Aorta (tissue), 5 donors: Measurements from ENCODE around the gene MTOR. TPM values are rescaled to one million over a fixed set of nuclear protein-coding genes. Genes with fewer than 3 reads are reported as not detected.

Experiments
- ATAC-seq: fragments of 200-7000 bp; cut with Tn5 transposase; one replicate; pipeline ENCODE4 v1.9.1; 2022; ENCODE audit warnings: moderate library complexity; ENCODE audit not compliant: low FRiP score
- DNase-seq, 2 donors: peaks; one replicate each; pipeline ENCODE4 v3.0.0-alpha.2; 2020
- H3K27ac ChIP-seq, 2 donors: one replicate each; pipeline ENCODE4 v1.5.1; 2013; ENCODE audit warnings: low read length in 2 of 2, mild to moderate bottlenecking in 2 of 2, moderate library complexity in 2 of 2, control low read depth in 1 of 2, inconsistent platforms in 1 of 2, low read depth in 1 of 2
- H3K27me3 ChIP-seq, 2 donors: one replicate each; pipeline ENCODE4 v1.6.1; 2013; ENCODE audit warnings: control low read depth in 1 of 2, low read length in 1 of 2, mild to moderate bottlenecking in 1 of 2, moderate library complexity in 1 of 2; ENCODE audit not compliant: insufficient read depth in 2 of 2, control insufficient read depth in 1 of 2
- H3K36me3 ChIP-seq, 2 donors: one replicate each; pipeline ENCODE4 v1.6.1; 2013; ENCODE audit warnings: control low read depth in 1 of 2, low read length in 1 of 2, mild to moderate bottlenecking in 1 of 2; ENCODE audit not compliant: insufficient read depth in 2 of 2, control insufficient read depth in 1 of 2
- H3K4me1 ChIP-seq, 2 donors: one replicate each; pipeline ENCODE4 v1.6.1; 2013; ENCODE audit warnings: low read length in 2 of 2, control low read depth in 1 of 2, mild to moderate bottlenecking in 1 of 2, moderate library complexity in 1 of 2; ENCODE audit not compliant: insufficient read depth in 2 of 2, control insufficient read depth in 1 of 2
- H3K4me3 ChIP-seq, 2 donors: one replicate each; pipeline ENCODE4 v1.5.1; 2013; ENCODE audit warnings: low read length in 2 of 2, control low read depth in 1 of 2, mild to moderate bottlenecking in 1 of 2
- H3K9me3 ChIP-seq: one replicate; pipeline ENCODE4 v1.6.1; 2013; ENCODE audit warnings: mild to moderate bottlenecking, low read length; ENCODE audit not compliant: control insufficient read depth
- WGBS, 2 donors: extraction: QIAGEN DNeasy Blood & Tissue Kit; methylation state at CpG; one replicate each; pipeline ENCODE4 v1.1.7; 2013; 5-methylcytosine and 5-hydroxymethylcytosine counted together
- intact Hi-C, 2 donors: fragments of 100-400 bp; cut with DNase I; formaldehyde crosslinking; loops; one replicate each; pipeline versions ENCODE4 v1.14.2 to v1.15.0; 2022
- polyA plus RNA-seq, 2 donors: library from polyadenylated mRNA; stranded (reverse); fragments of 200-250 nt; gene quantifications; one replicate each; pipeline ENCODE4 v1.2.3, GENCODE V29; 2013
- total RNA-seq, 2 donors: library from RNA; stranded (reverse); fragmentation: NEBNext Ultra II Directional; extraction: Animal tissue kit (Norgen Biotek cat#: 25700); gene quantifications; one replicate each; pipeline ENCODE4 v1.2.1, GENCODE V29; 2021
- donor health status: healthy with polysubstance abuse.
- donor health status: Bipolar disorder and iron deficiency.
- donor health status: DM: no; HTN: no; CAD: no.
- donor health status: DM: no; HTN: no; CAD: no.
- donor health status: DM: yes; HTN: yes; CAD: no.

The MTOR gene
- total and polyA plus RNA-seq, 4 donors = 7.5 to 31.8 (median 22.9) TPM

GRCh38 chr1:11197359-11197758, 65.0 kb downstream of the MTOR start:
- WGBS, 2 donors = 96 to 98% methylated on average over 4 of the region's 4 CpGs
- Histone ChIP-seq H3K27me3 (no peaks in the 10 kb centered on the region), H3K9me3 (no peaks in the 10 kb centered on the region), H3K36me3 (peaks cover 13 to 15% of the 10 kb centered on the region in 2 donors), H3K4me3 (no peak overlapping the region), H3K27ac (no peak overlapping the region), H3K4me1 (no peaks in the 10 kb centered on the region)
- intact Hi-C loops = no loop called here
- no peak for DNase-seq
- ATAC-seq = no peak

GRCh38 chr1:11196945-11197344, 65.4 kb downstream of the MTOR start:
- no peak overlapping the region for H3K4me3 ChIP-seq
- DNase-seq (no peak), ATAC-seq (no peak)
- no peaks in the 10 kb centered on the region for H3K4me1 ChIP-seq
- H3K27me3 ChIP-seq = no peaks in the 10 kb centered on the region
- 91 to 92% methylated on average over 2 of the region's 2 CpGs for WGBS, 2 donors
- no peak overlapping the region for H3K27ac ChIP-seq
- intact Hi-C loops = no loop called here
- H3K36me3 ChIP-seq = peaks cover 13 to 17% of the 10 kb centered on the region in 2 donors
- no peaks in the 10 kb centered on the region for H3K9me3 ChIP-seq

- Histone ChIP-seq H3K27ac (no peak overlapping the region), H3K4me3 (no peak overlapping the region), H3K9me3 (no peaks in the 10 kb centered on the region), H3K27me3 (no peaks in the 10 kb centered on the region), H3K4me1 (no peaks in the 10 kb centered on the region), H3K36me3 (peaks cover 12 to 14% of the 10 kb centered on the region in 2 donors)
- DNase-seq (no peak), ATAC-seq (no peak)
- intact Hi-C loops = no loop called here
- WGBS, 2 donors = 92 to 93% methylated on average over 14 of the region's 14 CpGs
Measured at GRCh38 chr1:11194407-11195176, 67.8 kb downstream of the MTOR start.

- Histone ChIP-seq H3K36me3 (peaks cover 3 to 7% of the 10 kb centered on the region in 2 donors), H3K27ac (no peak overlapping the region), H3K4me3 (no peak overlapping the region), H3K9me3 (no peaks in the 10 kb centered on the region), H3K27me3 (no peaks in the 10 kb centered on the region), H3K4me1 (no peaks in the 10 kb centered on the region)
- intact Hi-C loops = no loop called here
- DNase-seq (no peak), ATAC-seq (no peak)
- WGBS, 2 donors = 92% methylated on average over 11 of the region's 11 CpGs
Measured at GRCh38 chr1:11193376-11193775, 69.0 kb downstream of the MTOR start.

- Histone ChIP-seq H3K27me3 (no peaks in the 10 kb centered on the region), H3K4me3 (no peak within 1 kb of the TSS), H3K9me3 (no peaks in the 10 kb centered on the region), H3K27ac (no peak within 1 kb of the TSS), H3K4me1 (no peaks in the 10 kb centered on the region), H3K36me3 (peaks cover 0 to 5% of the 10 kb centered on the region in 2 donors)
- intact Hi-C loops = no loop called here
- ATAC-seq (no peak), DNase-seq (no peak)
- WGBS, 2 donors = 80 to 88% methylated on average over 8 of the region's 8 CpGs
Measured at GRCh38 chr1:11188858-11189451, 73.4 kb downstream of the MTOR start, which contains the start of gene ANGPTL7. Gene ANGPTL7, plus strand, starts transcription at chr1:11189355. Its CDS starts 225 bp downstream, at chr1:11189580.

- Histone ChIP-seq H3K27ac (no peak overlapping the region), H3K4me3 (no peak overlapping the region), H3K36me3 (peaks cover 0 to 3% of the 10 kb centered on the region in 2 donors), H3K9me3 (no peaks in the 10 kb centered on the region), H3K27me3 (no peaks in the 10 kb centered on the region), H3K4me1 (no peaks in the 10 kb centered on the region)
- intact Hi-C loops = no loop called here
- no peak for ATAC-seq
- 61 to 77% methylated on average over 1 of the region's 1 CpG for WGBS, 2 donors
- no peak for DNase-seq
Measured at GRCh38 chr1:11188381-11188780, 74.0 kb downstream of the MTOR start.

- H3K27me3 ChIP-seq = no peaks in the 10 kb centered on the region
- no peak overlapping the region for H3K4me3 ChIP-seq
- H3K4me1 ChIP-seq = no peaks in the 10 kb centered on the region
- H3K36me3 ChIP-seq = peaks cover 0 to 2% of the 10 kb centered on the region in 2 donors
- H3K27ac ChIP-seq = peak overlapping the region in 1 of 2 donors; percentile 26
- ATAC-seq = no peak
- H3K9me3 ChIP-seq = no peaks in the 10 kb centered on the region
- intact Hi-C loops = no loop called here
- DNase-seq = no peak
- WGBS, 2 donors = 28 to 39% methylated on average over 2 of the region's 2 CpGs
Measured at GRCh38 chr1:11187931-11188330, 74.4 kb downstream of the MTOR start.

GRCh38 chr1:11187494-11187893, 74.9 kb downstream of the MTOR start:
- intact Hi-C loops = no loop called here
- H3K4me3 ChIP-seq = no peak overlapping the region
- H3K4me1 ChIP-seq = no peaks in the 10 kb centered on the region
- H3K9me3 ChIP-seq = no peaks in the 10 kb centered on the region
- peak overlapping the region in 1 of 2 donors; percentile 41 for H3K27ac ChIP-seq
- ATAC-seq (no peak), DNase-seq (no peak)
- H3K27me3 ChIP-seq = no peaks in the 10 kb centered on the region
- peaks cover 2% of the 10 kb centered on the region in 2 donors for H3K36me3 ChIP-seq
- 41 to 51% methylated on average over 2 of the region's 2 CpGs for WGBS, 2 donors

- DNase-seq (no peak), ATAC-seq (no peak)
- Histone ChIP-seq H3K4me1 (no peaks in the 10 kb centered on the region), H3K9me3 (no peaks in the 10 kb centered on the region), H3K36me3 (peaks cover 0 to 2% of the 10 kb centered on the region in 2 donors), H3K27ac (no peak overlapping the region), H3K27me3 (no peaks in the 10 kb centered on the region), H3K4me3 (no peak overlapping the region)
- 93 to 94% methylated on average over 3 of the region's 3 CpGs for WGBS, 2 donors
- intact Hi-C loops = no loop called here
Measured at GRCh38 chr1:11187000-11187399, 75.4 kb downstream of the MTOR start.
